ENCODE results near the gene ZNF335. TPM values are rescaled to one million over a fixed set of nuclear protein-coding genes. Genes with fewer than 3 reads are reported as not detected.

The ZNF335 gene
- total and polyA plus RNA-seq, 11 donors = 5.6 to 14.9 (median 7.5) TPM

DNA sequence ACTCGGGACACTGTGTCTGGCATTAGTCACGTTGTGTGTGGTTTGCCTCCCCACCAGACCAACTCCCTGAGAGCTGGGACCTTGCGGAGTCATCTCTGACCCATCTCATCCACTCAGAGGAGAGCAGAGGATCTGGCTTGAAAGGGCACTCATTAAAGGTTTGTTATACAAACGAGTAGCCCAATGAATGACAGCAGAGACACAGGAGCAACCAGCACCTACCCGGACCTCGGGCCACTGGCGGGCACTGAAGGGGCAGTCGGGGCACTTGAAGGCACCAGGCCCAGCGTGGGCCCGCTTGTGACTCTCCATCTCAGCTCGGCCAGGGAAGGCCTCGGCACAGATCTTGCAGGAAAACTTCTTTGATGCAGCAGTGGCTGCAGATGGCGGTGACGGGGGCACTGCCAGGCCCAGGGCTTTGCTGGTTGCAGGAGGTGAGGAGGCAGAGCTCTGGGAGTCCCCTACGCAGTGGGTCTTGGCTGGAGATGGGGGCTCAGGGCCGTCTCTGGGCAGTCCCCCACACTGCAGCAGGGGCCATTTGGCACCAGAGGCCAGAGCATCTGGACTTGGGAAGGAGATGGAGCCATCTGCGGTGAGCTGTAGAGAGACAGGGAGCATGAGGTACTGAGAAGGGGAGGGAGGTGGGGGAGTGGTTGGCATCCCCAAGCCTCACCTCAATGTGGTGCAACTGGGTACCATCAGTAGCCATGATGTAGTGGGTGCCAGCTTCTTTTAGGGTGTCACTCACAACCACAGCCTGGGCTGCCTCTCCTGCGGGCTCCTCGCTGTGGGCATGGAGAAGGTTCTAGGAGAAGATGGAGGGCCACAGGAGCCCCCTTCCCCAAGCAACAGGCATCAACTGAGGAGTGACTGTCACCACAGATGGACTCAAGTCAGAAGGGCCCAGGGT, 19.8 kb downstream of the ZNF335 start:
- 90 to 95% (median 94%) methylated on average over 15 to 19 of the region's 19 CpGs for WGBS, 4 donors
- H3K9me3 ChIP-seq = no peaks in the 10 kb centered on the region
- TF ChIP-seq POLR2A (IDR thresholded peaks at IDR 0.05) (no peak), CTCF (IDR thresholded peaks at IDR 0.05) (no peak)
- intact Hi-C loops (cut with DNase I) = no loop called here
- ATAC-seq (no peak), DNase-seq (no peak)
- no peaks in the 10 kb centered on the region for H3K27me3 ChIP-seq
- peaks cover 0 to 99% (median 84%) of the 10 kb centered on the region in 9 donors for H3K36me3 ChIP-seq
- no peak overlapping the region for H3K4me3 ChIP-seq
- no peak overlapping the region for H3K27ac ChIP-seq
- H3K4me1 ChIP-seq = peaks cover 0 to 5% (median 0%) of the 10 kb centered on the region in 12 donors

- no peak for ATAC-seq
- intact Hi-C loops (cut with DNase I) = no loop called here
Measured at GRCh38 chr20:45950330-45950646, 21.7 kb downstream of the ZNF335 start.

DNA sequence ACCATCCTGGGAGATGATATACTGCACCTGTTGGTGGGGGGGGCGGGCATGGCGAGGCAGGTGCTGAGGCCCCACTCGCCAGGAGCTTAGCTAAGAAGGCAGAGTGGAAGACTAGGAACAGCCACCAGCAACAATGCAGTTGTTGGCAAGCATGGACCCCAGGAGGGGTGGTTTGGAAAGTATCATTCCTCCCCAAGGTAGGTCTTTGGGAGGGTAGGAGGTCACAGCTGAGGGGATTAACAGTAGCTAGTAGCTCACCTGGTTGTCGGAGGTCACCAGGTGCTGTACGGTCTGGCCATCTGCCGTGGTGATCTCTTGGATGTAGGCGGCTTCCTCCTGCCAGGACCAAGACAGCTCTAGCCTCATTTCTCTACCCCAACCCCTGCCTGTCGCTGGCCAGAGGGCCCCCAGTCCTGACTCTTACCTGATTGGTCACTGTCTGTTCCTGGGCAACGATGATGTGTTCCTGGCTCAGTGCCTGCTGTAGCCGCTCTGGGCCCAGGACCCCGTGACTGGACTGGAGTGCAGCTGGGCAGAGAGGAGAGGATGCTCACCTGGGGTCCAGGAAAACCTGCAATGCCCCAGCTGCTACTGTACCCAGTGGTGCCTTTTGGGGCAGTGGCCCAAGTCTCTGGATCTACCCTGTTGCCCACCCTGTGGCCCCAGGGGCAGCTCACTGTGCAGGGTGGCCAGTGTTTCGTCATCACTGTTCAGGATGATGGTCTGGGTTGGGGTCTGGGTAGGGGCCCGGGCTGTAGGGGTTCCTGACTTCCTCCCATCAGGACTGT, 22.3 kb downstream of the ZNF335 start:
- Histone ChIP-seq H3K27ac (no peak overlapping the region), H3K9me3 (no peaks in the 10 kb centered on the region), H3K4me3 (no peak overlapping the region), H3K36me3 (peaks cover 0 to 100% (median 92%) of the 10 kb centered on the region in 9 donors), H3K4me1 (peaks cover 0 to 29% (median 0%) of the 10 kb centered on the region in 12 donors), H3K27me3 (no peaks in the 10 kb centered on the region)
- TF ChIP-seq CTCF (IDR thresholded peaks at IDR 0.05) (no peak), POLR2A (IDR thresholded peaks at IDR 0.05) (no peak)
- peak in 1 of 4 donors; percentile 3 for ATAC-seq
- no peak for DNase-seq
- intact Hi-C loops (cut with DNase I) = no loop called here
- WGBS, 4 donors = 76 to 94% (median 82%) methylated on average over 7 to 13 of the region's 13 CpGs

More at GRCh38 chr20:45950330-45950646, 21.7 kb downstream of the ZNF335 start:
- H3K36me3 ChIP-seq = peaks cover 0 to 100% (median 87%) of the 10 kb centered on the region in 9 donors
- H3K9me3 ChIP-seq = no peaks in the 10 kb centered on the region
- H3K27me3 ChIP-seq = no peaks in the 10 kb centered on the region
- WGBS, 4 donors = 88 to 94% (median 90%) methylated on average over 6 to 9 of the region's 9 CpGs
- no peak overlapping the region for H3K27ac ChIP-seq
- peaks cover 0 to 24% (median 0%) of the 10 kb centered on the region in 12 donors for H3K4me1 ChIP-seq
- H3K4me3 ChIP-seq = no peak overlapping the region
- DNase-seq = no peak
- TF ChIP-seq POLR2A (IDR thresholded peaks at IDR 0.05) = no peak
- no peak for TF ChIP-seq CTCF (IDR thresholded peaks at IDR 0.05)
